Uterus (tissue), 4 donors: ENCODE data around the gene ARV1. TPM values are rescaled to one million over a fixed set of nuclear protein-coding genes. Genes with fewer than 3 reads are reported as not detected.

ENCODE experiments used
- DNase-seq, 2 donors: peaks; one replicate each; pipeline ENCODE4 v3.0.0-alpha.2; 2019 to 2020
- H3K27ac ChIP-seq, 2 donors: fragments of 200-600 bp; sonication (generic); 1 replicate in 1 of 2; 2 replicates in 1 of 2; pipeline ENCODE4 v1.5.1; 2016 to 2018
- H3K27me3 ChIP-seq, 2 donors: fragments of 200-600 bp; sonication (generic); one replicate each; pipeline ENCODE4 v1.5.1; 2018 to 2019; ENCODE audit warnings: control low read depth in 1 of 2
- H3K36me3 ChIP-seq, 2 donors: fragments of 200-600 bp; sonication (generic); one replicate each; pipeline ENCODE4 v1.5.1; 2019; ENCODE audit warnings: control low read depth in 1 of 2
- H3K4me1 ChIP-seq, 2 donors: fragments of 200-600 bp; sonication (generic); one replicate each; pipeline ENCODE4 v1.5.1; 2018 to 2019; ENCODE audit warnings: control low read depth in 1 of 2
- H3K4me3 ChIP-seq, 2 donors: fragments of 200-600 bp; sonication (generic); 1 replicate in 1 of 2; 2 replicates in 1 of 2; pipeline ENCODE4 v1.5.1; 2018 to 2019; ENCODE audit warnings: mild to moderate bottlenecking in 1 of 2
- H3K9me3 ChIP-seq, 2 donors: fragments of 200-600 bp; sonication (generic); one replicate each; pipeline ENCODE4 v1.5.1; 2019; ENCODE audit warnings: control low read depth in 1 of 2
- CTCF ChIP-seq, 4 experiments: fragments of 200-600 bp in 2 of 4; fragments of 450-650 bp in 2 of 4; sonication (generic) in 2 of 4; IDR thresholded peaks; one replicate each; pipeline ENCODE4 v1.5.1; 2016 to 2019; ENCODE audit warnings: antibody characterized with exemption in 4 of 4, mild to moderate bottlenecking in 2 of 4, moderate library complexity in 1 of 4
- POLR2A ChIP-seq, 2 donors: fragments of 450-650 bp; IDR thresholded peaks; one replicate each; pipeline ENCODE4 v1.6.1; 2016; ENCODE audit warnings: antibody characterized with exemption in 2 of 2, mild to moderate bottlenecking in 1 of 2, moderate library complexity in 1 of 2
- intact Hi-C: fragments of 100-400 bp; cut with DNase I; formaldehyde crosslinking; loops from one replicate; pipeline ENCODE4 v1.15.1; 2023; ENCODE audit warnings: low total_unique reads
- total RNA-seq, 4 donors: library from RNA; depleted of rRNA in 3 of 4; stranded (reverse); fragments of >200 nt in 3 of 4; gene quantifications; one replicate each; pipeline versions ENCODE4 v1.1.0 to v1.2.4, GENCODE V29; 2014 to 2023
- donor health status: DM: yes; HTN: yes; CAD: no.

ARV1 gene
- total RNA-seq, 4 donors from 2014 or later, result 3.6 to 15.9 (median 13.5) TPM

DNA sequence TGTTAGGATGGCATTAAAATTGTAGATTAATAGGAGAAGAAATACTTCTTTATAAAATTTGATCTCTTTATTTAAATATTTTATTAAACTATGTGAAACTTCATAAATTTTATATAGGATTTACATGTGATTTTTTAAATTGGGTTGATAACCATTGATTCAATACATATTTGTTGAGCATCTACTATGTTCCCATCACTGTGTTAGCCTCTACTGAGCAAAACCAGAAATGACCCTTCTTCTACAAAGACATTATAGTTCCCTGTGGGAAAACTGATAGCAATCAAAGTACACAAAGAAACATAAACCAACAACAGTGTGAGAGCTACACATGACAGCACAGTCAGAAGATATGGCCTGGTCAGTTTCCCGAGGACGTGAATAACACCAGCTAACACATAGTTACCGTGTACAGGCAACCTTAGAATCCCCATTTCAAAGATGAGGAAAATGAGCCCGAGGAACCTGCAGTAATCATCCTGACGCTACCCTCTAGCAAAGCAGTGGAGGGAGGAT, 12.5 kb upstream of the ARV1 start:
- intact Hi-C loops, result no loop called here
- Histone ChIP-seq H3K27me3 (no peaks in the 10 kb centered on the region), H3K4me3 (no peak overlapping the region), H3K4me1 (no peaks in the 10 kb centered on the region), H3K9me3 (no peaks in the 10 kb centered on the region), H3K36me3 (no peaks in the 10 kb centered on the region), H3K27ac (no peak overlapping the region)
- DNase-seq, result no peak
- no peak for TF ChIP-seq CTCF (IDR thresholded peaks at IDR 0.05)
- TF ChIP-seq POLR2A (IDR thresholded peaks at IDR 0.05), result no peak

GRCh38 chr1:230970432-230970831, 8.5 kb upstream of the ARV1 start:
- Histone ChIP-seq H3K36me3 (no peaks in the 10 kb centered on the region), H3K27ac (no peak overlapping the region), H3K4me3 (no peak overlapping the region), H3K27me3 (no peaks in the 10 kb centered on the region), H3K9me3 (no peaks in the 10 kb centered on the region), H3K4me1 (no peaks in the 10 kb centered on the region)
- no peak for TF ChIP-seq POLR2A (IDR thresholded peaks at IDR 0.05)
- TF ChIP-seq CTCF (IDR thresholded peaks at IDR 0.05), result no peak
- DNase-seq, result no peak
- intact Hi-C loops, result no loop called here

GRCh38 chr1:230971771-230972170, 7.1 kb upstream of the ARV1 start:
- H3K4me1 ChIP-seq, result no peaks in the 10 kb centered on the region
- intact Hi-C loops, result no loop called here
- no peaks in the 10 kb centered on the region for H3K9me3 ChIP-seq

DNA sequence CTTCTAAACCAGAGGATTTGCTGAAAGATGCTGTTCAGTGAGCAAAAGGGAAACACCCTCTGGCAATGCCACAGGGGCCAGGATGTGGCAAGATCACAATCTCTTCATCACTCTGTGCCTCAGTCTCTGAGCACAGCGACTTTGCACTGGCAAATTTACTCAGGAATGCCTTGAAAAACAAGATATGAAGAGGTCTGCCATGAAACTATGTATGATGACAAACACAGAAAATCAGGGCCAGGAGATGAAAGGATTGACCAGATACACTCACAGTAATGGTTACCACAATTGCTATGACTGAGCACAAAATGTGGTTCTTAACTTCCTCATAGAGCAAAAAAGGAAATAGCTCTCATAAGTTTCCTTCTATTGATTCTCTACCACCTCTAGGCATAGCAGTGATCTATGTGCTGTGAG, 6.0 kb upstream of the ARV1 start:
- Histone ChIP-seq H3K36me3 (no peaks in the 10 kb centered on the region), H3K27me3 (no peaks in the 10 kb centered on the region), H3K27ac (no peak overlapping the region), H3K4me1 (peaks cover 0 to 8% of the 10 kb centered on the region in 2 donors), H3K4me3 (no peak overlapping the region), H3K9me3 (no peaks in the 10 kb centered on the region)
- no peak for TF ChIP-seq CTCF (IDR thresholded peaks at IDR 0.05)
- no peak for TF ChIP-seq POLR2A (IDR thresholded peaks at IDR 0.05)
- intact Hi-C loops, result no loop called here
- no peak for DNase-seq

More at GRCh38 chr1:230971771-230972170, 7.1 kb upstream of the ARV1 start:
- no peak overlapping the region for H3K4me3 ChIP-seq
- DNase-seq, result no peak
- TF ChIP-seq CTCF (IDR thresholded peaks at IDR 0.05), result no peak
- TF ChIP-seq POLR2A (IDR thresholded peaks at IDR 0.05), result no peak
- no peaks in the 10 kb centered on the region for H3K27me3 ChIP-seq
- H3K36me3 ChIP-seq, result no peaks in the 10 kb centered on the region
- H3K27ac ChIP-seq, result no peak overlapping the region

DNA sequence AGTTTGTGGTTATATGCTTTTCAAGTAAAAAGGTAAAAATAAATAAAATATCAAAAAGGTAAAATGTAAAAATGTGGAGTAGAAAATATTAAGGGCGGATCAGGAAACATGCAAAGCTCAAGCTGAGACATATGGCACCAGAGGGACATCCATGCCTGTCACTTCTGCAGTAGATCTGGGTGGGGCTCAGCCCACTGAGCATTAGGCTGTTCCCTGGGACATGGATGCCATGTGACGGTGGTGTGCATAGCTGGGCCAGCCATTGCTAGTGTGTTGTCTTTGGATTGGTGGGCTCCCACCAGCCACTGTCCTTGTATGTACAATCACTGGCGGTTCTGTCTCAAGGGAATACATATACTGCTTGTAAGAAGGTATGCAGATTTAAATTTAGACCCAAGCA, 3.3 kb upstream of the ARV1 start:
- no peaks in the 10 kb centered on the region for H3K36me3 ChIP-seq
- H3K4me1 ChIP-seq, result peaks cover 4 to 8% of the 10 kb centered on the region in 2 donors
- intact Hi-C loops, result no loop called here
- H3K9me3 ChIP-seq, result no peaks in the 10 kb centered on the region
- no peak for DNase-seq
- no peak overlapping the region for H3K4me3 ChIP-seq
- TF ChIP-seq POLR2A (IDR thresholded peaks at IDR 0.05), result no peak
- no peak for TF ChIP-seq CTCF (IDR thresholded peaks at IDR 0.05)
- H3K27ac ChIP-seq, result no peak overlapping the region
- H3K27me3 ChIP-seq, result no peaks in the 10 kb centered on the region
